ENCODE measurements around the gene BACE1-AS. TPM values are rescaled to one million over a fixed set of nuclear protein-coding genes. Genes with fewer than 3 reads are reported as not detected.
"Not testable (repeated sequence)": the region's sequence is repeated elsewhere in the genome, so short reads cannot be mapped to it uniquely, and the experiment has no call there.

Gene BACE1-AS
- total and polyA plus RNA-seq, 2 donors, result 4.5 to 6.0 TPM

DNA sequence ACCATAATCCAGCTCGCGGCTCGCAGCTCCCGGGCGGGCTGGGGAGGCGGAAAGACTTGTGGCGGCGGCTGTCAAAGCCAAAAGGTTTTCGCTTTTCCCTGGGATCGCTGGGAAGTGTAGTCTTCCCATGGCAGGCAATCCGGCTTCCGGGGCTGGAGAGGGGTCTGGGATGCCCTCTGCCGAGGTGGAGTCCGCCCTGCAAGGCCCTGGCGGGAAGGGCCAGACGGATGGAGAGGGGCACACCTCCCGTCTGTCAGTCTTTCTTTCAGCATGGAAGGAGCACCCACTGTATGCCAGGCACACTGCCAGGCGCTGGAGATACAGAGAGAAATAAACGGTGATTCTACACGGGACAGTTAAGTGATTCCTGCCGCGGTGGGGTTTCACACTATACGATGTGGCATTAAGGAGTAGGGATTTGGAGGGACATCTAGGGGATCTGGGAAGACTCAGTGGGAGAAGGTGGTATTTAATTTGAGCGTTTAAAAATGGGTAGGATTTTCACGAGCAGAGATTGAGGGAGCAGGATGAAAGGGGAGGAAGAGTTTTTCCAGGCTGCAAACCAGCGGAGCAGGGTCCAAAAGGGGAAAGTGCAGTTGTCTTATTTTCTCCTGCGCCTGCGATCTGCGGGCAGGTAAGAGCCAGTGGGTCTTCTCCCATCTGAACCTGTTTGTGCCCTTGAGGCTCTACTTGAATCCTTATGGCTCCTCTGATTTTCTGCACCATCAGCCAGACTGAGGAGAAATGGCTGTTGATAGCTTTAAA lies 25.2 kb downstream of the BACE1-AS start, which contains the start of gene BACE1:
Gene BACE1 (minus strand): TSS at position 60 of the 765 bp plus-strand sequence. CDS start 461 bp downstream, outside the sequence.
- DNase-seq (ENCODE audit: extremely low spot score), result peak; percentile 72
- H3K36me3 ChIP-seq (ENCODE audit: insufficient read depth), result no peaks in the 10 kb centered on the region
- 6% methylated on average over 29 of the region's 29 CpGs for WGBS
- no peak within 1 kb of the TSS for H3K27ac ChIP-seq (ENCODE audit: low read depth)
- H3K4me1 ChIP-seq (ENCODE audit: insufficient read depth), result no peaks in the 10 kb centered on the region
- H3K4me3 ChIP-seq (ENCODE audit: low read depth, low read length), result peak within 1 kb of the TSS; percentile 98

DNA sequence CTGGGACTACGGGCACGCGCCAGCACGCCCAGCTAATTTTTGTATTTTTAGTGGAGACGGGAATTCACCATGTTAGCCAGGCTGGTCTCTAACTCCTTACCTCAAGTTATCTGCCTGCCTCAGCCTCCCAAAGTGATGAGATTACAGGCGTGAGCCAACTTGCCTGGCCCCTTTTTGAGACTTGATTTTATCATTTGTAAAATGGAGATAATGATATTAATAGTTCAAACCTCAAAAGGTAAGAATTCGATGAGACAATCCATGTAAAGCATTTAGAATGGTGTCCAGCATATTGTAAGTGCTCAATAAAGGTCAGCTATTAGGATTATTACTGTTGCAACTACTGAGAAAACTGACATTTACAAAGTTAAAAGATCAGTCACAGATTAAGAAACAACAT lies 27.6 kb downstream of the BACE1-AS start:
- DNase-seq (ENCODE audit: extremely low spot score), result no peak
- Histone ChIP-seq H3K36me3 (ENCODE audit: insufficient read depth) (no peaks in the 10 kb centered on the region), H3K4me3 (ENCODE audit: low read depth, low read length) (no peak overlapping the region), H3K4me1 (ENCODE audit: insufficient read depth) (no peaks in the 10 kb centered on the region), H3K27ac (ENCODE audit: low read depth) (no peak overlapping the region)
- 77% methylated on average over 7 of the region's 7 CpGs for whole genome bisulfite sequencing

DNA sequence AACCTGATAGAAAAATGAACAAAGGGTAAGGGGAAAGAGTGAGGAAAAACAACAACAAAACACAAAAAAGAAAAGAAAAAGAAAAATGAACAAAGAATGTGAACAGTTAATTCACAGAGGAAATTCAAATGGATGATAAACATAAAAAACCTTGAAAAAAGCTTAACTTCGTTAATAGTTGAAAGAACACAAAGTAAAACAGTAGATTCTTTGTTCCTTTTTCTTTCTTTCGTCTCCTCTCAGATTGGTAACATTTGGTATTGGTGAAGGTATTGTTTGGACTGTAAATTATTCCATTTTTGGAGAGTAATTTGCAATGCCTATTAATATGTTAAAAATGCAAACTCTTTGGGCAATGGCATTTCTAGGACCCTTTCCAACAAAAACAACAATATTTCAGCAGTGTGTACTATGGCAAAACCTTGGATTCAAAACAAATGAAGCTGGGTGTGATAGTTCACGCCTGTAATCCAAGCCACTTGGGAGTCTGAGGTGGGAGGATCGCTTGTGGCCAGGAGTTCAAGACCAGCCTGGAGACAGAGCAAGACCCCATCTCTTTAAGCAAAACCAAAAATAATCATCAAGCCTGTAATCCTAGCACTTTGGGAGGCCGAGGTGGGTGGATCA lies 28.2 kb downstream of the BACE1-AS start:
- no peak for DNase-seq (ENCODE audit: extremely low spot score)
- H3K27ac ChIP-seq (ENCODE audit: low read depth), result no peak overlapping the region
- H3K36me3 ChIP-seq (ENCODE audit: insufficient read depth), result no peaks in the 10 kb centered on the region
- WGBS, result 79% methylated on average over 5 of the region's 5 CpGs
- no peaks in the 10 kb centered on the region for H3K4me1 ChIP-seq (ENCODE audit: insufficient read depth)
- no peak overlapping the region for H3K4me3 ChIP-seq (ENCODE audit: low read depth, low read length)

DNA sequence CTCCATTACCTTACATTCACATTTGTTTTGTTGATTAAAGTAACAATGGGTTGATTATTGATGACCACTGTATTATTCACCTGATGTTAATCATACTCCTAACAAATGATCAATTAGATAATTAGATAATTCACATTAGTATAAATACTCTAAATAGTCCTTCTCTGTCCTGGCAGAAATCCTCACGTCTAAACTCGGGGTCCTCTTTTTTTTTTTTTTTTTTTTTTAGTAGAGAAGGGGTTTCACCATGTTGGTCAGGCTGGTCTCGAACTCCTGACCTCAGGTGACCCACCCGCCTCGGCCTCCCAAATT lies 36.1 kb downstream of the BACE1-AS start:
- not testable (repeated sequence) for H3K36me3 ChIP-seq (ENCODE audit: insufficient read depth); DNase-seq (ENCODE audit: extremely low spot score); H3K27ac ChIP-seq (ENCODE audit: low read depth); H3K4me3 ChIP-seq (ENCODE audit: low read depth, low read length); H3K4me1 ChIP-seq (ENCODE audit: insufficient read depth)
- 8% methylated on average over 5 of the region's 5 CpGs for WGBS

DNA sequence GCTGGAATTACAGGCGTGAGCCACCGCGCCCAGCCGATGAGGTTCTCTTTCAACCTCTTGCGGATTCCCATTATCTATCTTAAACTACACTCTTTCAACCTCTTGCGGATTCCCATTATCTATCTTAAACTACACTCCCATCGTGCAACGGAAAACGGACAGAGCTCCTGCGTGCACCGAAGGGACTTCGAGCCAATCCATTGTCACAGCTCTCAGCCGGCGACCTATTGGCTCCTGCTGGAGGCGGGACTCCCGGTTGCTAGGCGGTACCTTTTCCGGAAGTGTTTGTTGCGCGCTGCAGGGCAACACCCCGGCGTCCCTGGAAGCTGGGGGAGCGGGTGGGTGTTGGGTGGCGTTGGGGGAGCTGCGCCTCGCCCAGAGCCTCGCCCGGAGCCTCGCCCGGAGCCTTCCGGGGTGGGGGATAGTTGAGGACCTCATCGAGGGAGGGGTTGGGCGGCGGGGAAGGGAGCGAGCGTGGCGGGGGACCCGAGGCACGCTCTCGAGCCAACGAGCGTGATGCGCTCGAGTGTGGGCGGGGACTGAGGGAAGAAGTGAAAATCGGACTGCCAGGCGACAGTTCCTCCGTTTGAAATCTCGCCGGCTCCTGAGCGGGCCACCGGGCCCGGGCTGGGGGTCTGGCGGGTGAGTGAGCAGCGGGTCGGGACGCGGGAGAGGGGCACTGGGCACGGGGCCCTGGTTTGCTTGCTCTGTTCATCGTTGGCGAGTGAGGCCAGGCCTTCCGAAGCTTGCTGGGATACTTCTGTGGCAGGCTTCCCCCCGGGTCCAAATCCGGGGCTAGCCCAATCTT lies 36.6 kb downstream of the BACE1-AS start, which contains the start of gene CEP164:
Gene CEP164 (plus strand): TSS at position 288 of the 808 bp plus-strand sequence. CDS start 10,733 bp downstream, outside the sequence.
- Histone ChIP-seq H3K4me1 (ENCODE audit: insufficient read depth) (no peaks in the 10 kb centered on the region), H3K36me3 (ENCODE audit: insufficient read depth) (no peaks in the 10 kb centered on the region), H3K4me3 (ENCODE audit: low read depth, low read length) (peak within 1 kb of the TSS; percentile 68), H3K27ac (ENCODE audit: low read depth) (peak within 1 kb of the TSS; percentile 78)
- DNase-seq (ENCODE audit: extremely low spot score), result peak; percentile 91
- WGBS, result under 1% methylated on average over 64 of the region's 64 CpGs

DNA sequence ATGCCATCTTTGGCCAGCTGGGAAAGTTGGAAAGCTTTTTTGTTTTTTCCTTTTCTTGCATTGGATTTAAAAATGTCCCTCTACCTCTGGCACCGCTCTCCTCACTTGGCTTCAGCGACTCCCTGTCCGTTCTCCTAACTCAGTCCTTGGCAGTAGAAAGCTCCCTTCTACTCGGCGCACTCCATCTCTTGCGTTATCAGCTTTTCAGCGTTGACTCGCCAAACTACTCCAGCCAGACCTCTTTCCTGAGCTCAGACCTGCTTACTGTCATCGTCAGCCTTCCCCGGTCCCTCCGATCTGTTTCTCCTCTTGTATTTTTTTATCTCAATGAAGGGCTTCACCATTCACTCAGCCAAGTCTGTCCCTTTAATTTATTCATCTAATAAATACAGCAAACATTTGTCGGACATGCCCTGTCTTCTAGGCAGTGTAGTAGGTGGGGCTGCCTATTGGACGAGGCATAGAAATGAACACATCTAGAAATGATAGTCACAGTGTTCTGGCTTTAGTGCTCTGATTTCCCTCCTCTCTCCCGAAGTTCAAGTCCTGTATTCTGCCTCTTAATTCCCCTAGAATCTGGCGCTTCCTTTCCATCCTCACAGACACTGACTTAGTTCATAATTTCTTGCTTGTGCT lies 37.3 kb downstream of the BACE1-AS start:
- Histone ChIP-seq H3K4me1 (ENCODE audit: insufficient read depth) (no peaks in the 10 kb centered on the region), H3K27ac (ENCODE audit: low read depth) (peak overlapping the region; percentile 76), H3K36me3 (ENCODE audit: insufficient read depth) (no peaks in the 10 kb centered on the region), H3K4me3 (ENCODE audit: low read depth, low read length) (peak overlapping the region; percentile 68)
- 4% methylated on average over 15 of the region's 15 CpGs for WGBS
- DNase-seq (ENCODE audit: extremely low spot score), result no peak

DNA sequence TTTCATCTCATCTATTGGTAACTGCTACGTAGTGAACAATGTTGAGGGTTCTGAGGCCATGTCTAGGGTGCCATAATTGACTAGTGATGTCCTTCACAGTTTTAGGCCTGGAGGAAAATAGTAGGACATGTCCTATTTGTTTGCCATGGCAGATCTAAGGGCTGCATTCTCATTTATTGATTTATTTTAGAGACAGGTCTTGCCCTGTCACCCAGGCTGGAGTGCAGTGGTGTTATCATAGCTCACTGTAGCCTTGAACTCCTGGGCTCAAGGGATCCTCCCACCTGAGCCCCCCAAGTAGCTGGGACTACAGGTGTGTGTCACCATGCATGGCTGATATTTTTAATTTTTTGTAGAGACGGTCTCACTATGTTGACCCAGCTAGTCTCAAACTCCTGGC lies 41.7 kb downstream of the BACE1-AS start:
- no peak overlapping the region for H3K4me3 ChIP-seq (ENCODE audit: low read depth, low read length)
- no peak for DNase-seq (ENCODE audit: extremely low spot score)
- H3K27ac ChIP-seq (ENCODE audit: low read depth), result no peak overlapping the region
- H3K36me3 ChIP-seq (ENCODE audit: insufficient read depth), result no peaks in the 10 kb centered on the region
- whole genome bisulfite sequencing, result 72% methylated on average over 2 of the region's 2 CpGs
- no peaks in the 10 kb centered on the region for H3K4me1 ChIP-seq (ENCODE audit: insufficient read depth)

DNA sequence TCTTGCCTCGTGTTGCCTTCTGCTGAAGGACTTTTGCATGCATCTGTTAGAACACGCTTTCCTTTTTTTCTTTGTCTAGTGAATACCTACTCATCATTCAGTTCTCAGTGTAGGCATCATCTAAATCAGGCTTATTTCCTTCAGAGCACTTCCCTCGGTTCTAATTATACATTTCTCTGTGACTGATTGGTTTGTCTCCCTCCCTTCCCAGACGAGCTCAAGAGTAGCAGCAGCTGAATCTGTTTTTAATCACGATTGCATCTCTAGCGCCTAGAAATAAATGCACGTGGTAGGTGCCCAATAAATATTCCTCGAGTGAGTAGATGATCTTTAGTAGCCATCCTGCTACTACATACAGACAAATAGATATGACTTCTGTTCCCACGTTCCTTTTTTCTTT lies 42.8 kb downstream of the BACE1-AS start:
- DNase-seq (ENCODE audit: extremely low spot score), result no peak
- H3K27ac ChIP-seq (ENCODE audit: low read depth), result no peak overlapping the region
- H3K4me3 ChIP-seq (ENCODE audit: low read depth, low read length), result no peak overlapping the region
- H3K4me1 ChIP-seq (ENCODE audit: insufficient read depth), result no peaks in the 10 kb centered on the region
- WGBS, result 81% methylated on average over 9 of the region's 9 CpGs
- peaks cover 2% of the 10 kb centered on the region for H3K36me3 ChIP-seq (ENCODE audit: insufficient read depth)

DNA sequence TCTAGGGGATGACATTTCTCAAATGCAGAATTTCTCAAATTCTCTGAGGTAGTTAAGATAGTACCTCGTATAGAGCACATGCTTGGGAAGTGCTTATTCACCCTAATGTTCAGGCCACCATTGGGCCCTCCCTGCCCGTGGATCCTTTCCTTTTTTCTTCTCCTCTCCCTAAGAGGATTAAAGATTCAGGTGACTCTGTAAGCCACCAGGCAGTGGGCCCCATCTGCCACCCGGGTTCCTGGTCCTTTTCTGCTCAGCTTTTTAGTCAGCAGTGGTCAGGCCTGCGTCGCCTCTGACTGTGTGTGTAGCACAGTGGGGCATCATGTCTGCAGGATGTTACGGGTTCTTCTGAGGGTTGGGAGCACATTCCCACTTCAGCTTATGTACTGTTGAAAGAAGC lies 43.8 kb downstream of the BACE1-AS start:
- no peak for DNase-seq (ENCODE audit: extremely low spot score)
- Histone ChIP-seq H3K36me3 (ENCODE audit: insufficient read depth) (peaks cover 2% of the 10 kb centered on the region), H3K27ac (ENCODE audit: low read depth) (no peak overlapping the region), H3K4me1 (ENCODE audit: insufficient read depth) (no peaks in the 10 kb centered on the region), H3K4me3 (ENCODE audit: low read depth, low read length) (no peak overlapping the region)
- 90% methylated on average over 6 of the region's 6 CpGs for whole genome bisulfite sequencing

DNA sequence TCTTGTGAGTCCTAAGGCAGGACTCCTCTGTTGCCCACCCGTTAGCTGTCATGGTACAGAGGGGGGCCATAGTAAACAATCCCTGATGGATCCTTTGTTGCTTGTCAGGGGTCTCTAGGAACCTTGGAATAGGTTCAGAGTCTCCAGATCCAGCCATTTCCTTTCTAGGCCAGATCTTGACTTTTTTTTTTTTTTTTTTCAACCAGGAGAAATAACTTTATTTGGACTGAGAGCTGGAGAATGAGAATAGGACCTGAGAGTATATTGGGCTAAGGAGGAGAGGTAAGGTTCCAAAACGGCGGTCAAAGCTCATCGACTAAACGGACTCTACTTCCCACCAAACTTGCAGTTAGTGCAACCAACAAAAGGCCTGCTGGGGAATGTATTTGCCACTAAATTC lies 44.3 kb downstream of the BACE1-AS start:
- H3K4me3 ChIP-seq (ENCODE audit: low read depth, low read length), result no peak overlapping the region
- WGBS, result 86% methylated on average over 5 of the region's 5 CpGs
- DNase-seq (ENCODE audit: extremely low spot score), result no peak
- H3K4me1 ChIP-seq (ENCODE audit: insufficient read depth), result no peaks in the 10 kb centered on the region
- no peak overlapping the region for H3K27ac ChIP-seq (ENCODE audit: low read depth)
- peaks cover 2% of the 10 kb centered on the region for H3K36me3 ChIP-seq (ENCODE audit: insufficient read depth)

DNA sequence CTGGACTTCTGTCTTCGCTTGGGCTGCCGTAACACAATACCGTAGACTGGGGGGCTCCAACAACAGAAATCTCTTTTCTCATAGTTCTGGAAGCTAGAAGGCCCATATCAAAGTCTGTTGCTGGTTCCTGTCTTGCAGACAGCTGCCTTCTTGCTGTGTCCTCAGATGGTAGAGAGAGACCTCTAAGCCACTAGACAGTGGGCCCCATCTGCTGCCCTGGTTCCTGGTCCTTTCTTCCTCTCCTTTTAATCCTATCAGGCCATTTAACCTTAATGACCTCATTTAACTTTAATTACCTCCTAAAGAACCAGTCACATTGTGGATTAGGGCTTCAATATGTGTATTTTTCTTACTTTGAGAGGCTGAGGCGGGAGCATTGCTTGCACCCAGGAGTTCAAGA lies 45.9 kb downstream of the BACE1-AS start:
- 96% methylated on average over 4 of the region's 4 CpGs for WGBS
- no peak for DNase-seq (ENCODE audit: extremely low spot score)
- no peak overlapping the region for H3K27ac ChIP-seq (ENCODE audit: low read depth)
- peaks cover 2% of the 10 kb centered on the region for H3K36me3 ChIP-seq (ENCODE audit: insufficient read depth)
- no peaks in the 10 kb centered on the region for H3K4me1 ChIP-seq (ENCODE audit: insufficient read depth)
- H3K4me3 ChIP-seq (ENCODE audit: low read depth, low read length), result no peak overlapping the region
